ENCODE results near the gene RBMS1.

- TF ChIP-seq CTCF (IDR thresholded peaks at IDR 0.05) = no peak
- no peak for TF ChIP-seq POLR2A (IDR thresholded peaks at IDR 0.05)
Measured at GRCh38 chr2:160467086-160467485, 26.5 kb downstream of the RBMS1 start.

Measured in esophagus squamous epithelium (tissue), 4 donors.